Osteoblast (primary cell): ENCODE data around the gene AARS2. TPM values are rescaled to one million over a fixed set of nuclear protein-coding genes. Genes with fewer than 3 reads are reported as not detected.
"Not testable (repeated sequence)": the region's sequence is repeated elsewhere in the genome, so short reads cannot be mapped to it uniquely, and the experiment has no call there.

Source experiments
- DNase-seq: peaks from one replicate; pipeline ENCODE4 v3.0.0; 2011; ENCODE audit warnings: low spot score, mixed read lengths; ENCODE audit not compliant: insufficient read length; ENCODE audit errors: missing footprints
- H2AFZ ChIP-seq: 2 replicates; pipeline ENCODE4 v1.6.0; 2011; ENCODE audit warnings: mild to moderate bottlenecking, low read length
- H3K27ac ChIP-seq: 2 replicates; pipeline ENCODE4 v1.5.1; 2011; ENCODE audit warnings: mild to moderate bottlenecking, low read depth, low read length, moderate library complexity
- H3K27me3 ChIP-seq: 2 replicates; pipeline ENCODE4 v1.6.0; 2012; ENCODE audit warnings: mild to moderate bottlenecking, control low read depth, inconsistent platforms, low read length, moderate library complexity; ENCODE audit not compliant: insufficient read depth
- H3K36me3 ChIP-seq: 2 replicates; pipeline ENCODE4 v1.5.1; 2011; ENCODE audit warnings: mild to moderate bottlenecking, low read length, control low read depth, moderate library complexity; ENCODE audit not compliant: insufficient read depth
- H3K4me1 ChIP-seq: 2 replicates; pipeline ENCODE4 v1.5.1; 2011; ENCODE audit warnings: mild to moderate bottlenecking, low read length, control low read depth, moderate library complexity; ENCODE audit not compliant: insufficient read depth
- H3K4me2 ChIP-seq: 2 replicates; pipeline ENCODE4 v1.6.0; 2011; ENCODE audit warnings: mild to moderate bottlenecking, low read length; ENCODE audit not compliant: insufficient read depth
- H3K4me3 ChIP-seq: fragments of 200-600 bp; sonication (generic); 3 replicates; pipeline ENCODE4 v1.5.1; 2012; ENCODE audit warnings: mild to moderate bottlenecking, low read length, inconsistent platforms; ENCODE audit not compliant: insufficient read depth
- H3K79me2 ChIP-seq: 2 replicates; pipeline ENCODE4 v1.6.0; 2012; ENCODE audit warnings: mild to moderate bottlenecking, low read length, control low read depth, inconsistent platforms; ENCODE audit not compliant: insufficient read depth
- H3K9me3 ChIP-seq: 2 replicates; pipeline ENCODE4 v1.5.1; 2011; ENCODE audit warnings: low read depth, low read length, control low read depth
- H4K20me1 ChIP-seq: 2 replicates; pipeline ENCODE4 v1.6.0; 2012; ENCODE audit warnings: mild to moderate bottlenecking, low read length, control low read depth; ENCODE audit not compliant: insufficient read depth
- total RNA-seq: library from RNA; depleted of rRNA; stranded (reverse); fragments of >200 nt; gene quantifications from 2 replicates; pipeline ENCODE4 v1.2.3, GENCODE V29; 2012
- TF ChIP-seq, protein P1 (sequence below): IDR thresholded peaks from 2 replicates; pipeline ENCODE4 v1.5.1; 2011; ENCODE audit warnings: mild to moderate bottlenecking, low read depth, low read length, moderate library complexity; ENCODE audit errors: extremely low read depth

AARS2 gene
- total RNA-seq, 1 donor, result 6.2 TPM

DNA sequence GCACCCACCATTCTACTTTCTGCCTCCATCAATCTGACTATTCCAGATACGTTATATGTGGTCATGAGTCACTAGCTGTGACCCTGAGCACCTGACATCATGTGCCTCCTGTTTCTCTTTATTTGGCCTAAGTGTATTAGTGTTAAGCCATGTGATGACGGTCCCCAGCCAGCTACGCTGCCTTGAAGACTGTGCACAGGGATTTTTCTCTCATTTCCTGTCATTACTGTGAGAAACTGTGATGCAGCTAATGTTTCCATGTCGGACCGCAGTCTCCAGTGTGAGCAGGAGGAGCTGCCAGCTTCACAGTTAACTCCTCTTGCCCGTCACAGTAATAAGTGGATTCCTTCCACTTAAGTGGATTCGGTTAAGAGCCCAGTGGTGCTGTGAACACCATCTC, 19.4 kb upstream of the AARS2 start:
- Histone ChIP-seq H3K4me3 (no peak overlapping the region), H3K27ac (no peak overlapping the region), H2AFZ (no peak overlapping the region), H3K36me3 (no peaks in the 10 kb centered on the region), H3K4me1 (no peaks in the 10 kb centered on the region), H3K27me3 (peaks cover 44% of the 10 kb centered on the region), H3K9me3 (no peaks in the 10 kb centered on the region), H4K20me1 (no peaks in the 10 kb centered on the region), H3K79me2 (no peaks in the 10 kb centered on the region), H3K4me2 (no peak overlapping the region)
- TF ChIP-seq, protein P1, sequence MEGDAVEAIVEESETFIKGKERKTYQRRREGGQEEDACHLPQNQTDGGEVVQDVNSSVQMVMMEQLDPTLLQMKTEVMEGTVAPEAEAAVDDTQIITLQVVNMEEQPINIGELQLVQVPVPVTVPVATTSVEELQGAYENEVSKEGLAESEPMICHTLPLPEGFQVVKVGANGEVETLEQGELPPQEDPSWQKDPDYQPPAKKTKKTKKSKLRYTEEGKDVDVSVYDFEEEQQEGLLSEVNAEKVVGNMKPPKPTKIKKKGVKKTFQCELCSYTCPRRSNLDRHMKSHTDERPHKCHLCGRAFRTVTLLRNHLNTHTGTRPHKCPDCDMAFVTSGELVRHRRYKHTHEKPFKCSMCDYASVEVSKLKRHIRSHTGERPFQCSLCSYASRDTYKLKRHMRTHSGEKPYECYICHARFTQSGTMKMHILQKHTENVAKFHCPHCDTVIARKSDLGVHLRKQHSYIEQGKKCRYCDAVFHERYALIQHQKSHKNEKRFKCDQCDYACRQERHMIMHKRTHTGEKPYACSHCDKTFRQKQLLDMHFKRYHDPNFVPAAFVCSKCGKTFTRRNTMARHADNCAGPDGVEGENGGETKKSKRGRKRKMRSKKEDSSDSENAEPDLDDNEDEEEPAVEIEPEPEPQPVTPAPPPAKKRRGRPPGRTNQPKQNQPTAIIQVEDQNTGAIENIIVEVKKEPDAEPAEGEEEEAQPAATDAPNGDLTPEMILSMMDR, result no peak
- no peak for DNase-seq

DNA sequence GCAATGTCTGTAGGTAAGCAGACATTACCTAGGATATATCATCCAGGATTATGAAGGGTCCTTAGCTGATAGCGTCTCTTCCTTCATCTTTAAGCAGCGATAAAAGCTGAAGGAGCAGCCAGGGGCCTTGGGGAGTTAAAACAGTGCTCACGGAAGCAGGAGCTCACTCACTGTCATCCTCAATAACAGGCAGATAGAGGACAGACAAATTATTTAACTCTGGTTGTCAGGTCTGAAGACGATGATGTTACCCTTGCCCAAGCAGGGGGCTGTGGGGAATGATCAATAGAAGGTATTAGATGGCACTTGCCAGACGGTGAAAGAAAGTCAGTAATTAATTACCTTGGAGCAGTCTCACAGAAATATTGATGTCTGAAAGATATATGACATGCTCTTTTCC, 16.7 kb upstream of the AARS2 start:
- H3K4me3 ChIP-seq, result no peak overlapping the region
- no peaks in the 10 kb centered on the region for H3K79me2 ChIP-seq
- no peak overlapping the region for H2AFZ ChIP-seq
- H3K36me3 ChIP-seq, result no peaks in the 10 kb centered on the region
- TF ChIP-seq, protein P1, result no peak
- peaks cover 46% of the 10 kb centered on the region for H3K27me3 ChIP-seq
- no peak overlapping the region for H3K4me2 ChIP-seq
- no peaks in the 10 kb centered on the region for H4K20me1 ChIP-seq
- no peaks in the 10 kb centered on the region for H3K4me1 ChIP-seq
- H3K27ac ChIP-seq, result no peak overlapping the region
- H3K9me3 ChIP-seq, result no peaks in the 10 kb centered on the region
- DNase-seq, result no peak

DNA sequence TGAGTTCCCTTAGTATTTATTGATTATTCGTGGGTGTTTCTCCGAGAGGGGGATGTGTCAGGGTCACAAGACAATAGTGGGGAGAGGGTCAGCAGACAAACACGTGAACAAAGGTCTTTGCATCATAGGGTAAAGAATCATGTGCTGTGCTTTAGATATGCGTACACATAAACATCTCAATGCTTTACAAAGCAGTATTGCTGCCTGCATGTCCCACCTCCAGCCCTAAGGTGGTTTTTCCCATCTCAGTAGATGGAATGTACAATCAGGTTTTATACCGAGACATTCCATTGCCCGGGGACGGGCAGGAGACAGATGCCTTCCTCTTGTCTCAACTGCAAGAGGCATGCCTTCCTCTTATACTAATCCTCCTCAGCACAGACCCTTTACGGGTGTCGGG, 15.1 kb upstream of the AARS2 start:
- peaks cover 46% of the 10 kb centered on the region for H3K27me3 ChIP-seq

DNA sequence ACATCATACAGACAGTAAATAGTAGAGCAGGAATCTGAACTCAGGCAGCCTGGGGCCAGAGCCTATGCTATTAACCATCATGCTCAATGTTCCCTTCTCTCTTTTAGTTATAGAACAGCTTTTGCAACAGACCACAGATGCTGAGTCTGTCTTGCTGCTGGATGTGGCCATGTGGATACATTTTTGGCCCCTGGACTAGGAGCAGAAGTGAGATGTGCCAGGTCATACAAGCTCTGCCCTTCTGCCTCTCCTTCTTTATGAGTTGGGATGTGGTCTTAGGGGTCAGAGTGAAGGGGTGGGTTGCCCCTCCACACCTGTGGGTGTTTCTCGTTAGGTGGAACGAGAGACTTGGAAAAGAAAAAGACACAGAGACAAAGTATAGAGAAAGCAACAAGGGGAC, 14.6 kb upstream of the AARS2 start:
- H3K4me1 ChIP-seq, result no peaks in the 10 kb centered on the region
- peaks cover 41% of the 10 kb centered on the region for H3K27me3 ChIP-seq
- H3K9me3 ChIP-seq, result no peaks in the 10 kb centered on the region
- no peaks in the 10 kb centered on the region for H3K79me2 ChIP-seq
- H4K20me1 ChIP-seq, result no peaks in the 10 kb centered on the region
- H3K36me3 ChIP-seq, result no peaks in the 10 kb centered on the region
- H2AFZ ChIP-seq, result no peak overlapping the region
- H3K4me3 ChIP-seq, result no peak overlapping the region
- H3K4me2 ChIP-seq, result no peak overlapping the region
- no peak for DNase-seq
- H3K27ac ChIP-seq, result no peak overlapping the region
- TF ChIP-seq, protein P1, result no peak

More for the DNA sequence above, 15.1 kb upstream of the AARS2 start:
- H3K79me2 ChIP-seq, H3K9me3 ChIP-seq, H3K36me3 ChIP-seq, H2AFZ ChIP-seq, H3K4me3 ChIP-seq, H3K27ac ChIP-seq, DNase-seq, H4K20me1 ChIP-seq, H3K4me2 ChIP-seq, H3K4me1 ChIP-seq: not testable (repeated sequence)
